ENCODE results near the gene TALDO1. TPM values are rescaled to one million over a fixed set of nuclear protein-coding genes. Genes with fewer than 3 reads are reported as not detected.

TALDO1 gene
- total and polyA plus RNA-seq, 2 of the 8 experiments (the other 6 are each of a cell fraction or from before 2014, with no cell fraction given), result 265 to 308 TPM

GRCh38 chr11:701741-702461, 45.4 kb upstream of the TALDO1 start:
- Histone ChIP-seq H3K4me2 (ENCODE audit: insufficient read depth in 1 of 2, low read depth in 2 of 2, low read length in 2 of 2) (no peak overlapping the region), H2BK20ac (ENCODE audit: low read length) (no peak overlapping the region), H4K91ac (replicated peaks; ENCODE audit: insufficient read length, low read length) (no peak overlapping the region), H2BK15ac (ENCODE audit: low read length) (no peak overlapping the region), H2BK120ac (replicated peaks; ENCODE audit: low read depth, low read length) (no peak overlapping the region), H4K8ac (ENCODE audit: extremely low read depth, insufficient read depth, low read length) (no peak overlapping the region), H3K23me2 (ENCODE audit: low read depth, low read length) (peaks cover 8% of the 10 kb centered on the region; the same call in 1 of the 2 replicates), H3K79me2 (ENCODE audit: control insufficient read depth in 1 of 2, insufficient read depth in 2 of 2, low read length in 2 of 2) (no peaks in the 10 kb centered on the region), H2AFZ (ENCODE audit: low read length) (no peak overlapping the region), H4K5ac (ENCODE audit: insufficient read length, low read depth, low read length) (no peak overlapping the region), H3K27ac (ENCODE audit: low read depth, low read length) (no peak overlapping the region), H3K56ac (replicated peaks; ENCODE audit: insufficient read length, low read depth, low read length) (no peak overlapping the region), H3K18ac (ENCODE audit: extremely low read depth, low read length) (no peak overlapping the region), H3K27me3 (replicated peaks in 1 of 4; ENCODE audit: control insufficient read depth in 3 of 4, extremely low read depth in 1 of 4, insufficient read depth in 3 of 4, low read length in 3 of 4) (no peaks in the 10 kb centered on the region), H4K20me1 (replicated peaks in 1 of 2; ENCODE audit: control insufficient read depth in 1 of 2, insufficient read depth in 2 of 2, low read length in 2 of 2) (peaks cover 1 to 4% of the 10 kb centered on the region in 2 experiments), H2AK5ac (ENCODE audit: low read depth, low read length) (no peak overlapping the region), H3K9ac (replicated peaks in 1 of 4; ENCODE audit: extremely low read depth in 1 of 4, low read depth in 3 of 4, low read length in 3 of 4) (no peak overlapping the region; a peak in 1 of 7 replicates), H3K79me1 (ENCODE audit: low read depth, low read length) (no peaks in the 10 kb centered on the region), H3K23ac (ENCODE audit: insufficient read length) (no peak overlapping the region), H2BK12ac (ENCODE audit: low read depth, low read length) (0 out of 2 replicates have a peak overlapping the region, but pooled peaks have one; percentile 3), H3K4me3 (ENCODE audit: extremely low read depth in 1 of 4, insufficient read depth in 2 of 4, low read depth in 3 of 4, low read length in 4 of 4) (no peak overlapping the region), H3K4ac (replicated peaks; ENCODE audit: insufficient read length, low read depth, low read length) (no peak overlapping the region), H3K4me1 (replicated peaks in 1 of 4; ENCODE audit: control insufficient read depth in 3 of 4, insufficient read depth in 4 of 4, low read length in 3 of 4) (peaks cover 0 to 23% (median 20%) of the 10 kb centered on the region in 4 experiments; a peak in 6 of 7 replicates), H2BK5ac (ENCODE audit: low read depth, low read length) (no peak overlapping the region), H3K14ac (ENCODE audit: insufficient read length) (no peak overlapping the region), H3K9me3 (ENCODE audit: insufficient read depth in 2 of 2, low read depth in 1 of 2, low read length in 1 of 2) (no peaks in the 10 kb centered on the region), H3K36me3 (ENCODE audit: control insufficient read depth in 2 of 4, insufficient read depth in 4 of 4, low read length in 3 of 4) (no peaks in the 10 kb centered on the region)
- ChIA-PET POLR2A (ENCODE audit: partially characterized antibody) (interaction anchor here (1.0 to 2.0 kb wide), 3 partner anchors 18 to 47 kb away, joined by 3 to 5 read pairs (median 4); no protein-coding TSS in a partner anchor), CTCF (ENCODE audit: partially characterized antibody) (interaction anchor here (0.7 to 1.3 kb wide), 7 partner anchors 18 to 147 kb away, joined by 3 to 4 read pairs (median 3); no protein-coding TSS in a partner anchor)
- DNase-seq (ENCODE audit: low read depth in 1 of 2, low spot score in 2 of 2) (no peak), FAIRE-seq (no peak)
- WGBS, 2 experiments (ENCODE audit: extremely low coverage in 1 of 2, insufficient coverage in 1 of 2, insufficient read length in 1 of 2, insufficient replicate concordance in 2 of 2, low coverage in 1 of 2, low lambda C conversion rate in 2 of 2, missing lambda C conversion rate in 1 of 2), result 96% methylated on average over 21 of the region's 22 CpGs; no CpG with 5 or more reads in 1 of the 2 experiments
- TF ChIP-seq FOSL1 (IDR thresholded peaks at IDR 0.05; ENCODE audit: insufficient read depth, low read depth, low read length) (no peak), SP2 (IDR thresholded peaks at IDR 0.05; ENCODE audit: low read length) (no peak), SAP30 (IDR thresholded peaks at IDR 0.05; ENCODE audit: insufficient read depth, insufficient replicate concordance, low read length) (no peak), SP4 (IDR thresholded peaks at IDR 0.05; ENCODE audit: low read length) (no peak), RXRA (IDR thresholded peaks at IDR 0.05; ENCODE audit: insufficient read depth, low read depth, low read length) (no peak), JUN (IDR thresholded peaks at IDR 0.05; ENCODE audit: low read depth, low read length) (no peak), CHD2 (IDR thresholded peaks at IDR 0.05; ENCODE audit: low read length) (no peak), CBX8 (IDR thresholded peaks at IDR 0.05; ENCODE audit: borderline replicate concordance, low read depth, low read length) (no peak), ATF3 (IDR thresholded peaks at IDR 0.05; ENCODE audit: insufficient read depth, low read depth, low read length) (no peak)

All from H1 (cell line).